ENCODE data around the gene RIPPLY1.

RIPPLY1 gene

DNA sequence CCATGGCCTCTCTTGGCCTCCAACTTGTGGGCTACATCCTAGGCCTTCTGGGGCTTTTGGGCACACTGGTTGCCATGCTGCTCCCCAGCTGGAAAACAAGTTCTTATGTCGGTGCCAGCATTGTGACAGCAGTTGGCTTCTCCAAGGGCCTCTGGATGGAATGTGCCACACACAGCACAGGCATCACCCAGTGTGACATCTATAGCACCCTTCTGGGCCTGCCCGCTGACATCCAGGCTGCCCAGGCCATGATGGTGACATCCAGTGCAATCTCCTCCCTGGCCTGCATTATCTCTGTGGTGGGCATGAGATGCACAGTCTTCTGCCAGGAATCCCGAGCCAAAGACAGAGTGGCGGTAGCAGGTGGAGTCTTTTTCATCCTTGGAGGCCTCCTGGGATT lies 25.1 kb upstream of the RIPPLY1 start:
- Histone ChIP-seq H3K4me3 (ENCODE audit: low read depth, low read length) (no peak overlapping the region), H3K36me3 (no peaks in the 10 kb centered on the region), H3K27ac (no peak overlapping the region), H3K9me3 (ENCODE audit: severe bottlenecking) (no peaks in the 10 kb centered on the region), H3K27me3 (ENCODE audit: insufficient read depth, low read depth, severe bottlenecking) (peaks cover 15% of the 10 kb centered on the region)
- TF ChIP-seq, protein P1, sequence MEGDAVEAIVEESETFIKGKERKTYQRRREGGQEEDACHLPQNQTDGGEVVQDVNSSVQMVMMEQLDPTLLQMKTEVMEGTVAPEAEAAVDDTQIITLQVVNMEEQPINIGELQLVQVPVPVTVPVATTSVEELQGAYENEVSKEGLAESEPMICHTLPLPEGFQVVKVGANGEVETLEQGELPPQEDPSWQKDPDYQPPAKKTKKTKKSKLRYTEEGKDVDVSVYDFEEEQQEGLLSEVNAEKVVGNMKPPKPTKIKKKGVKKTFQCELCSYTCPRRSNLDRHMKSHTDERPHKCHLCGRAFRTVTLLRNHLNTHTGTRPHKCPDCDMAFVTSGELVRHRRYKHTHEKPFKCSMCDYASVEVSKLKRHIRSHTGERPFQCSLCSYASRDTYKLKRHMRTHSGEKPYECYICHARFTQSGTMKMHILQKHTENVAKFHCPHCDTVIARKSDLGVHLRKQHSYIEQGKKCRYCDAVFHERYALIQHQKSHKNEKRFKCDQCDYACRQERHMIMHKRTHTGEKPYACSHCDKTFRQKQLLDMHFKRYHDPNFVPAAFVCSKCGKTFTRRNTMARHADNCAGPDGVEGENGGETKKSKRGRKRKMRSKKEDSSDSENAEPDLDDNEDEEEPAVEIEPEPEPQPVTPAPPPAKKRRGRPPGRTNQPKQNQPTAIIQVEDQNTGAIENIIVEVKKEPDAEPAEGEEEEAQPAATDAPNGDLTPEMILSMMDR (IDR thresholded peaks at IDR 0.05; ENCODE audit: low read depth, low read length) = no peak
- no peak for DNase-seq

GRCh38 chrX:106927700-106928099 lies 24.6 kb upstream of the RIPPLY1 start:
- Histone ChIP-seq H3K27ac (no peak overlapping the region), H3K4me3 (ENCODE audit: low read depth, low read length) (no peak overlapping the region), H3K9me3 (ENCODE audit: severe bottlenecking) (no peaks in the 10 kb centered on the region), H3K27me3 (ENCODE audit: insufficient read depth, low read depth, severe bottlenecking) (peaks cover 13% of the 10 kb centered on the region), H3K36me3 (no peaks in the 10 kb centered on the region)
- TF ChIP-seq, protein P1 (IDR thresholded peaks at IDR 0.05; ENCODE audit: low read depth, low read length) = no peak
- no peak for DNase-seq

DNA sequence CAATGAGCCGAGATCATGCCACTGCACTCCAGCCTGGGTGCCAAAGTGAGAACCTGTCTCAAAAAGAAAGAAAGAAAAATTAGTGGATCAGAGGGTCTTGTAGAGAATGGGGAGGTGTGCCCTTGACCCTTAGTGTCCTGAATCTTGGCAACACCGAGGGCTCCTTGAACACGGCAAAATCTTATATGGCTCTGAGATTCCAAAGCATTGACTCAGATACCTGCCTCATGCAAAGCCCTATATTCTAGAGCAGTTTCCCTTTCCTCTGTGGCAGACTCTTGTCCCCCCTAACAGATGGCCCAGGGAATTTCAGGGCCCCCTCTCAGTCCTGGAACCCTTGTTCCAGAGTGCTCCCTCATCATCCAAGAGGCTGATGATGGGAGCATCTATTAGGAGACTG lies 23.9 kb upstream of the RIPPLY1 start:
- no peak for DNase-seq
- no peaks in the 10 kb centered on the region for H3K36me3 ChIP-seq
- peaks cover 13% of the 10 kb centered on the region for H3K27me3 ChIP-seq (ENCODE audit: insufficient read depth, low read depth, severe bottlenecking)
- H3K27ac ChIP-seq = no peak overlapping the region
- H3K4me3 ChIP-seq (ENCODE audit: low read depth, low read length) = no peak overlapping the region
- H3K9me3 ChIP-seq (ENCODE audit: severe bottlenecking) = no peaks in the 10 kb centered on the region
- TF ChIP-seq, protein P1 (IDR thresholded peaks at IDR 0.05; ENCODE audit: low read depth, low read length) = no peak

DNA sequence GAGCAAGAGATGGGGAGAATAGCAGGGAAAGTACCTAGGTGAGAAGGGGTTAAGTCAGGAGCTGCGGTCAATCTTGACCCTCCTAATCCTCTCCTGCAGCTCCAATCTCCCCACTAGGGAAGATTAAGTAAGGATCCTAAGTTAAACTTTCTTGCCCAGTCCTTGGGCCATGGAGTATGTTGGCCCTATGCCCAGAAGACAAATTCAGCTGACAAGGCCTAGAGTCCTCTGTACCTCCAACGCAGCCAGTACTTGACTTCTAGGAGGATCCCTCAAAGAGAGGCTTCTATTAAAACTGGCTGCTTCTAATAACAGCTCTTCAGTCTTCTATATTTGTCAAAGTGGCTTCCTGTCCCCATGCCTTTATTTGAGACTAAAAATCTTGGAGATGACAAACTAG lies 18.5 kb upstream of the RIPPLY1 start:
- peaks cover 11% of the 10 kb centered on the region for H3K27me3 ChIP-seq (ENCODE audit: insufficient read depth, low read depth, severe bottlenecking)
- no peak for DNase-seq
- no peak overlapping the region for H3K27ac ChIP-seq
- TF ChIP-seq, protein P1 (IDR thresholded peaks at IDR 0.05; ENCODE audit: low read depth, low read length) = no peak
- no peaks in the 10 kb centered on the region for H3K9me3 ChIP-seq (ENCODE audit: severe bottlenecking)
- no peaks in the 10 kb centered on the region for H3K36me3 ChIP-seq
- no peak overlapping the region for H3K4me3 ChIP-seq (ENCODE audit: low read depth, low read length)

GRCh38 chrX:106919932-106920452 lies 16.9 kb upstream of the RIPPLY1 start, which contains the start of gene CLDN2:
Gene CLDN2 (plus strand): TSS chrX:106920402. CDS start chrX:106928229, 7,827 bp downstream.
- no peak within 1 kb of the TSS for H3K4me3 ChIP-seq (ENCODE audit: low read depth, low read length)
- no peak within 1 kb of the TSS for H3K27ac ChIP-seq
- DNase-seq = no peak
- no peaks in the 10 kb centered on the region for H3K36me3 ChIP-seq
- TF ChIP-seq, protein P1 (IDR thresholded peaks at IDR 0.05; ENCODE audit: low read depth, low read length) = no peak
- H3K27me3 ChIP-seq (ENCODE audit: insufficient read depth, low read depth, severe bottlenecking) = peaks cover 5% of the 10 kb centered on the region
- no peaks in the 10 kb centered on the region for H3K9me3 ChIP-seq (ENCODE audit: severe bottlenecking)
